ENCODE measurements around the gene COL16A1. TPM values are rescaled to one million over a fixed set of nuclear protein-coding genes. Genes with fewer than 3 reads are reported as not detected.

COL16A1 gene
- total RNA-seq, 6 donors from 2014 or later: 15.2 to 103 (median 40.7) TPM

DNA sequence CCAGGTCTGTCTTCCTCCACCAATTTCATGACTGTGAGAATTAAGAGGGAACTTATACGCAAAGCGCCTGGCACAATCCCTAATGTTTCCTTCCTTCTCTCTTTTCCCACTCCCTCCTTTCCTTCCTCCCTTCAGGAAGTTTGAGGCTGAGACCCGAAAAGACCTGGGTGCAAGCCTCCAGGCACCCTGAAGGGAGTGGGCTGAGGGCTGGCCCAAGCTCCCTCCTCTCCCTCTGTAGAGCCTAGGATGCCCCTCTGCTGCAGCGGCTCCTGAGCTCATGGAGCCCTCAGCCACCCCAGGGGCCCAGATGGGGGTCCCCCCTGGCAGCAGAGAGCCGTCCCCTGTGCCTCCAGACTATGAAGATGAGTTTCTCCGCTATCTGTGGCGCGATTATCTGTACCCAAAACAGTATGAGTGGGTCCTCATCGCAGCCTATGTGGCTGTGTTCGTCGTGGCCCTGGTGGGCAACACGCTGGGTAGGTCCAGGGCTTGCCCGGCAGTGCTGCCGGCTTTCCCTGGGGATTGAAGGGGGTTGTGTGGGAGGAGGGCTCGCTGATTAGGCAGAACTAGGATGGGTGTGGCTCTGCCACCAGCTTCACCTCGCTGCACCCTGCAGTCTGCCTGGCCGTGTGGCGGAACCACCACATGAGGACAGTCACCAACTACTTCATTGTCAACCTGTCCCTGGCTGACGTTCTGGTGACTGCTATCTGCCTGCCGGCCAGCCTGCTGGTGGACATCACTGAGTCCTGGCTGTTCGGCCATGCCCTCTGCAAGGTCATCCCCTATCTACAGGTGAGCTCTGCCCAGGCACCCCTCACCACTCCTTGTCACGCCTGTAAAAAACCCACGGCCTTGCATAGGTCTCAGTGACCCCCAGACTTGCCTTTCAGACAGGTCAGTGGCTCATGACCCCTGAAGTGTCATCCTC is 84.6 kb downstream of the COL16A1 start:
- Histone ChIP-seq H3K4me3 (no peak overlapping the region), H3K9me3 (no peaks in the 10 kb centered on the region), H3K27ac (no peak overlapping the region), H3K27me3 (peaks cover 0 to 11% (median 8%) of the 10 kb centered on the region in 4 donors), H3K36me3 (no peaks in the 10 kb centered on the region), H3K4me1 (peaks cover 10 to 15% (median 12%) of the 10 kb centered on the region in 4 donors)
- peak; percentile 2 to 51 for DNase-seq
- WGBS, 2 donors: 78 to 84% methylated on average over 6 to 16 of the region's 23 CpGs
- no peak for TF ChIP-seq EP300 (IDR thresholded peaks at IDR 0.05)
- TF ChIP-seq POLR2A (IDR thresholded peaks at IDR 0.05): no peak
- TF ChIP-seq, protein P1, sequence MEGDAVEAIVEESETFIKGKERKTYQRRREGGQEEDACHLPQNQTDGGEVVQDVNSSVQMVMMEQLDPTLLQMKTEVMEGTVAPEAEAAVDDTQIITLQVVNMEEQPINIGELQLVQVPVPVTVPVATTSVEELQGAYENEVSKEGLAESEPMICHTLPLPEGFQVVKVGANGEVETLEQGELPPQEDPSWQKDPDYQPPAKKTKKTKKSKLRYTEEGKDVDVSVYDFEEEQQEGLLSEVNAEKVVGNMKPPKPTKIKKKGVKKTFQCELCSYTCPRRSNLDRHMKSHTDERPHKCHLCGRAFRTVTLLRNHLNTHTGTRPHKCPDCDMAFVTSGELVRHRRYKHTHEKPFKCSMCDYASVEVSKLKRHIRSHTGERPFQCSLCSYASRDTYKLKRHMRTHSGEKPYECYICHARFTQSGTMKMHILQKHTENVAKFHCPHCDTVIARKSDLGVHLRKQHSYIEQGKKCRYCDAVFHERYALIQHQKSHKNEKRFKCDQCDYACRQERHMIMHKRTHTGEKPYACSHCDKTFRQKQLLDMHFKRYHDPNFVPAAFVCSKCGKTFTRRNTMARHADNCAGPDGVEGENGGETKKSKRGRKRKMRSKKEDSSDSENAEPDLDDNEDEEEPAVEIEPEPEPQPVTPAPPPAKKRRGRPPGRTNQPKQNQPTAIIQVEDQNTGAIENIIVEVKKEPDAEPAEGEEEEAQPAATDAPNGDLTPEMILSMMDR (IDR thresholded peaks at IDR 0.05): no peak
- TF ChIP-seq POLR2AphosphoS5 (IDR thresholded peaks at IDR 0.05): no peak
- no peak for ATAC-seq (ENCODE audit: low FRiP score in 2 of 2)

DNA sequence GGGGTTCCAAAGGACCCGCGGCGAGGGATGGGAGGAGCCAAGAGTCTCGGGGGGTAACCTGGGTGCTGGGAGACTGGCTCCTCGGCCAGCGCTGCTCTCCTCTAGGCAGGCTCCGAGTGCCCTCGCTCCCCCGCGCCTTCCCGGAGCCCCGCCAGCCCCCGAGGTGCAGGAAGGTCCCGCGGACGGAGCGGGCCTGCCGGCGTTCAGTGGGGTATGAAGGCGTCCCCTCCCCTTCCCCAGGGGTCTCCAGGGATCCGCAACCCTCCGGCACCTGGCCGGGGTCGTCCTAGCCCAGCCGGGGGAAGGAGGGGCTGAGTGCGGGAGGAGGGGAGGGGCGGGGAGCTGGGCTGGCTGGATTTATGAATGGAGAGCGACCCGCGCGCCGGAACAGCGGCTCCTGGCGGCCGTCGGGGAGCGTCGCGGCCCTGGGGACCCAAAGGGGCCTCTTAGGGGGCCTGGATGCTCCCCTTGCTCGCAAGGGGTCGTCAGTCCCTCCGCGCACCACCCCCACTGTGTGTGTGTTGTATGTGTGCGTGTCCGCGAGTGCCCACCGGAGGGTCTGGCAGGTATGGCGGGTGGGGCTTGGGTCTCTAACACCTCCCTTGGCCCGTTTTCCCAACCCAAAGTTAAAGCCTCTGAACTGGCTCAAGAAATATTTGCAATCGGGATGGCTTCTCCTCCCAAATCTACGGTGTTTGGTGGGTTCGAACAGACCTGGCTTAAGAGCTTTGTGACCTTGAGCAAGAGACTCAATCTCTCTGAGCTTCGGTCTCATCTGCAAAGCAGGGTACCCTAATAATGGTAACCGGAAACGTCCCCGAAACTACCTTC is 85.7 kb downstream of the COL16A1 start:
- peaks cover 10 to 15% (median 12%) of the 10 kb centered on the region in 4 donors for H3K4me1 ChIP-seq
- DNase-seq (peak; percentile 38 to 90), ATAC-seq (ENCODE audit: low FRiP score in 2 of 2) (peak; percentile 40 to 74)
- no peak for TF ChIP-seq POLR2A (IDR thresholded peaks at IDR 0.05)
- TF ChIP-seq, protein P1 (IDR thresholded peaks at IDR 0.05): peak; percentile 70 to 83 (median 78)
- 18 to 50% methylated on average over 11 to 44 of the region's 56 CpGs for WGBS, 2 donors
- no peaks in the 10 kb centered on the region for H3K9me3 ChIP-seq
- peaks cover 0 to 11% (median 8%) of the 10 kb centered on the region in 4 donors for H3K27me3 ChIP-seq
- H3K4me3 ChIP-seq: peak overlapping the region; percentile 26 to 57 (median 44)
- no peaks in the 10 kb centered on the region for H3K36me3 ChIP-seq
- H3K27ac ChIP-seq: no peak overlapping the region

DNA sequence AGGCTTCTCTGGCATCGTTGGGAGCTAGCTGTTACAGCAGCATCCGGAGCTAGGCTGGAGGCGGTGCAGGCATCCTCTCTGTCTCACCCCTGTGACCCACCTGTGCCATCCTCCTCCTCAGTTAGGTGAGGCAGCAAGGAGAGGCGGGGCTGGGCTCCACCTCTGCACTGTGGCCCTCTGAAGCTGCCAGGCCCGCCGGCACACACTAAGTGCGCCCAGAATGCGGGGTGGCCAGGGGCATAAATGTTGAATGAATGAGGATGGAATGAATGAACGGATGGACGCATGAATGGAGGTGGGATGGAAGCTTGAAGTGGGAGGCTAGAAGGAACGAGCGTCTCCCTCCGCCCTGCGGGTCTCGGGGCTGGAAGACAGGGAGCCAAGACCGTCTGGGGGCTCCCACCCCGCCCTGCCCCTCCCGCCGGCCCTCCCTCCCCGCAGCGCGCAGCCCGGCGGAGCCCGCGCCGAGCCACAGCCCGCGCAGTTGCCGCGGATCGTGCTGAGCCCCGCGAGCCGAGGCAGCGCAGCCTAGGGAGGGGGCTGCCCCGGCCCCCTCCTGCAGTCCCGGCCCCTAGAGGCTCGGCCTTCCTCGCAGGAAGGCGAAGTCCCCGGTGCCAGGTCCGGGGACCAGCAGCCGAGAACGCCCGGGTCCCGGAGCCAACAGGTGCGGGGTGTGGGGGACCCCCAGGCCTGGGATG is 86.5 kb downstream of the COL16A1 start, which contains the start of gene HCRTR1:
Gene HCRTR1, plus strand, starts transcription at position 472 of the 698 bp plus-strand sequence. CDS start 1,504 bp downstream, outside the sequence.
- peak in 1 of 2 donors; percentile 4 for ATAC-seq (ENCODE audit: low FRiP score in 2 of 2)
- no peak within 1 kb of the TSS for H3K27ac ChIP-seq
- H3K9me3 ChIP-seq: no peaks in the 10 kb centered on the region
- peaks cover 10 to 15% (median 12%) of the 10 kb centered on the region in 4 donors for H3K4me1 ChIP-seq
- TF ChIP-seq, protein P1 (IDR thresholded peaks at IDR 0.05): no peak
- TF ChIP-seq POLR2AphosphoS5 (IDR thresholded peaks at IDR 0.05) (no peak), POLR2A (IDR thresholded peaks at IDR 0.05) (no peak), EP300 (IDR thresholded peaks at IDR 0.05) (no peak)
- H3K4me3 ChIP-seq: peak within 1 kb of the TSS; percentile 26 to 57 (median 44)
- 19 to 30% methylated on average over 16 to 20 of the region's 48 CpGs for WGBS, 2 donors
- H3K27me3 ChIP-seq: peaks cover 0 to 11% (median 8%) of the 10 kb centered on the region in 4 donors
- peak; percentile 16 to 72 for DNase-seq
- H3K36me3 ChIP-seq: no peaks in the 10 kb centered on the region

DNA sequence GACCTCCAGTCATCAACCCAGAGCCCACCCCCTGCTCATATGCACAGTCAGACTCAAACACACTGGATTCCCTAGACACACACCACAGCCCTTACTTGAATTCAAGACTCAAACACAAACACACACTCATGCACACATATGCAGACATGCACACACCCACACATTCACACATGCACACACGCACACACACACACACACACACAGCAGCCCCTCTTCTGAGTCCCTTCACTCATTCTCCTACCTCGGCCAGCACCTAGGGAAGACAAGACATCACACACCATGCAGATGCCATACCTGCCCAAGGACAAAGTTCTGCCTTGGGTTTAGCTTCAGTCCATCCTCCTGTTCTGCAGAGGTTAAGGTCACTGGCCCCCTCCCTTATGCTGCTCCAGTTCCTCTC is 87.9 kb downstream of the COL16A1 start:
- ATAC-seq (ENCODE audit: low FRiP score in 2 of 2): no peak
- Histone ChIP-seq H3K9me3 (no peaks in the 10 kb centered on the region), H3K27me3 (peaks cover 0 to 11% (median 8%) of the 10 kb centered on the region in 4 donors), H3K36me3 (no peaks in the 10 kb centered on the region), H3K4me3 (no peak overlapping the region), H3K4me1 (peaks cover 10 to 15% (median 12%) of the 10 kb centered on the region in 4 donors), H3K27ac (no peak overlapping the region)
- DNase-seq: peak in 1 of 2 donors; percentile 14
- TF ChIP-seq EP300 (IDR thresholded peaks at IDR 0.05): no peak
- no peak for TF ChIP-seq POLR2A (IDR thresholded peaks at IDR 0.05)
- no peak for TF ChIP-seq POLR2AphosphoS5 (IDR thresholded peaks at IDR 0.05)
- TF ChIP-seq, protein P1 (IDR thresholded peaks at IDR 0.05): no peak
- 50 to 69% methylated on average over 2 of the region's 2 CpGs for WGBS, 2 donors
